HG03521 (cell line): ENCODE measurements around the gene CCAR1.
"Not testable (repeated sequence)": the region's sequence is repeated elsewhere in the genome, so short reads cannot be mapped to it uniquely, and the experiment has no call there.

Experiments
- ATAC-seq: cut with Tn5 transposase; IDR thresholded peaks from one replicate; pipeline ENCODE4 v1.9.1; 2021; ENCODE audit warnings: mild to moderate bottlenecking, moderate library complexity; ENCODE audit not compliant: unreplicated experiment

CCAR1 gene

GRCh38 chr10:68720793-68721672 is at the start of gene CCAR1:
Gene CCAR1 (plus strand): TSS chr10:68721239. CDS start chr10:68722505, 1,266 bp downstream.
- peak; percentile 98 for ATAC-seq

- ATAC-seq: no peak
These were observed 36.6 kb upstream of the CCAR1 start for GRCh38 chr10:68684413-68684812.

DNA sequence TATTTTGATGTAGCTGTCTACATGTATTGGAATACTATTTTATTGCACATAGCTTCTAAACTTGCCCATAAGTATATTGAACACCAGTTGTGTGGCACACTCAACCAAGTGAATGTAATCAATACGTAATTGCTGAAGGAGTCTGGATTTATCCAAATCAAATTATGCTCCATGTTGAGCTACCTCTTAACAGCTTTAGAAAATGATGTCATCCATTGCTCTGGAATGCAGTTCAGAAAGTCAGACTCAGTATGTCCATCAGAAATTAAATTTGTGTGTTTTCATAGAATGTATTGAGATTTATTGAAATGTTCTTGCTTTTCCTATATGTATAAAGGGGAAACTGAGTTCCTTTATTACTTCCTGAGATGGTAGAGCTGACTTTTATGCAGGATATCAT is 25.0 kb upstream of the CCAR1 start:
- no peak for ATAC-seq

DNA sequence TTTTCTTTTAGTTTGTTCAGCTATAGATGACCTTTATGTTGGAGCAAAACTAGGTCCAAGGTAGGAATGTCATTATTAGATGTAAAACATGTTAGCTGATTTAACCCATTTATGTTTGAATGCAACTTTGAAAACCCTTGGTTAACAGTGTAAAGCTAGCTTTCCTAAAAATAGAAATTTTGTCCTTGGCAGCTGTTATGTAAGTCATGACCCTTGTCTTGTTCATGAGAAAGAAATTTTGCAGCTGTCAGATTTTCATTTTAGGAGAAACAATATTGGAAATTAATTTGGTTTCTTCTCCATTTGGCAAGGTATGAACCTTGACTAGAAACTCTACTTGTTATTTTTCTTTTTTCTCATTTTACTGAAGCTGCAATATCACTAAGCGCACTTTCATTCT is 23.9 kb upstream of the CCAR1 start:
- ATAC-seq: no peak

- ATAC-seq: no peak
These were observed 20.8 kb upstream of the CCAR1 start for GRCh38 chr10:68700197-68700596.

GRCh38 chr10:68705548-68705947 is 15.5 kb upstream of the CCAR1 start:
- no peak for ATAC-seq

GRCh38 chr10:68708987-68709386 is 12.1 kb upstream of the CCAR1 start:
- ATAC-seq: not testable (repeated sequence)

- not testable (repeated sequence) for ATAC-seq
These were observed 8.0 kb upstream of the CCAR1 start for GRCh38 chr10:68713065-68713464.

GRCh38 chr10:68717435-68717834 is 3.6 kb upstream of the CCAR1 start:
- ATAC-seq: no peak

- peak; percentile 8 for ATAC-seq
These were observed 765 bp downstream of the CCAR1 start for GRCh38 chr10:68721673-68722335.

GRCh38 chr10:68725016-68725415 is 4.0 kb downstream of the CCAR1 start:
- no peak for ATAC-seq

- no peak for ATAC-seq
These were observed 6.1 kb downstream of the CCAR1 start for GRCh38 chr10:68727146-68727545.

GRCh38 chr10:68732651-68733050 is 11.6 kb downstream of the CCAR1 start:
- no peak for ATAC-seq

DNA sequence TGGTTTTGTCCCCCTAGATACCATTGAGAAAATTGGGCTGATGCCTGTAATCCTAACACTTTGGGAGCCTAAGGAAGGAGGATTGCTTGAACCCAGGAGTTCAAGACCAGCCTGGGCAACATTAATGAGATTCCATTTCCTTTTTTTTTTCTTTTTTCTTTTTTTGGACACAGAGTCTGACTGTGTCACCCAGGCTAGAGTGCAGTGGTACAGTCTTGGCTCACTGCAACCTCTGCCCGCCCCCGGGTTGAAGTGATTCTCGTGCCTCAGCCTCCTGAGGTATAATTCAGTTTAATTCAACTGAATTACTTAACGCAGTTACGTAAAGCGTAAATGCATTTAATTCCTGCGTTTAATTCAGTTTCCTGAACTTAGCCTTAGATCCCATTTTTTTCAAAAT is 13.3 kb downstream of the CCAR1 start:
- no peak for ATAC-seq

- ATAC-seq: no peak
These were observed 14.1 kb downstream of the CCAR1 start for GRCh38 chr10:68735119-68735518.

DNA sequence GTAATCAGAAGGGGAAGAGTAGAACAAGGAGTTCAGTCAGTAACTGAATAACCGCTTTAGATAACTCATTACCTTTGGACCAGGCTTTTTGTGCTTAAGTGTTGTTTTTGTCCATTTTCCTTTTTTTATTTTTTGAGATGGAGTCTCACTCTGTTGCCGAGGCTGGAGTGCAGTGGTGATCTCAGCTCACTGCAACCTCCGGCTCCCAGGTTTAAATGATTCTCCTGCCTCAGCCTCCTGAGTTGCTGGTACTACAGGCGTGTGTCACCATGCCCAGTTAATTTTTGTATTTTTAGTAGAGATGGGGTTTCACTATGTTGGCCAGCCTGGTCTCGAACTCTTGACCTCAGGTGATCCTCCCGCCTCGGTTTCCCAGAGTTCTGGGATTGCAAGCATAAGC is 14.7 kb downstream of the CCAR1 start:
- not testable (repeated sequence) for ATAC-seq

DNA sequence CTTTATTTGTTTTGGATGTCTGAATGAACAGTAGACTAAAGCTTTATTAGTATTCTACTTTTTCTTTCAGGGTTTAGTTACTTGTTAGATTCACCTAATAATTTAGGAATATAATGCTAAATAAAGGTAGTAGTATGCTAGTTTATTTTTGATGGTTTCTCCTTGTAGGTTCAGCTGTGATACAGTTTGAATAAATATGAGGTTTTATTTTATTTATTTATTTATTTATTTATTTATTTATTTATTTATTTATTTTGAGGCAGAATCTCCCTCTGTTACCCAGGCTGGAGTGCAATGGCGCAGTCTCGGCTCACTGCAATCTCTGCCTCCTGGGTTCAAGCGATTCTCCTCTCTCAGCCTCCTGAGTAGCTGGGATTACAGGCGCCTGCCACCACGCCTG is 19.6 kb downstream of the CCAR1 start:
- ATAC-seq: not testable (repeated sequence)

- no peak for ATAC-seq
These were observed 21.4 kb downstream of the CCAR1 start for GRCh38 chr10:68742397-68742796.

DNA sequence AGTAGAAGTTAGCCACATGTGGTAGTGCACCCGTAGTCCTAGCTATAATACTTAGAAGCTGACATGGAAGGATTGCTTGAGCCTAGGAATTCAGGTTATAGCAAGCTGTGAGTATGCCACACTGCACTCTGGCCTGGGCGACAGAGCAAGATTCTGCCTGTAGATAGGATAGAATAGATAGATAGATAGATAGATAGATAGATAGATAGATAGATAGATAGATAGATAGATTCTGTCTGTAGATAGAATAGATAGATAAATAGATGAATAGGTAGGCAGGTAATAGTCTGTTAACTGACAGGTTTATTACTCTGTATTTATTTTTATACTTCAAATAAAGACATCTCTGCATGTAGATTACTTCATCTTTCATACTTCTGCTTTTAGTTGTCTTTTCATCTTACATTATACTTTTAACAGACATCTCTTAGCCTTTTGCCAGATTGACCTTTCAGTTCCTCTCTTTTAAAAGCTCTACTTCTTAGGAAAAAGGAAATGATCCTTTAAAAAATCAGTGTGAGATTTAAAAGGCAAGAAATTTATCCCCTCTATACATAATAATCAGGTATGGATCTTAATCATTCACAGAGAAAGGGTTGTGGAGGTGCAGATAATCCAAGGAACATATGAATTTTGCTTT is 31.8 kb downstream of the CCAR1 start:
- no peak for ATAC-seq

GRCh38 chr10:68756246-68756645 is 35.2 kb downstream of the CCAR1 start:
- no peak for ATAC-seq

GRCh38 chr10:68756766-68757165 is 35.7 kb downstream of the CCAR1 start:
- no peak for ATAC-seq
